GM19238 (cell line): Measurements from ENCODE around the gene SARM1.
A peak's percentile ranks its signal among the peaks of the same experiment; 100 is the strongest.

ENCODE experiments used
- DNase-seq: peaks from one replicate; pipeline ENCODE4 v3.0.0; 2011; ENCODE audit warnings: low spot score; ENCODE audit not compliant: insufficient read length

The SARM1 gene

GRCh38 chr17:28368306-28368831 lies 3.1 kb upstream of the SARM1 start:
- DNase-seq = no peak

GRCh38 chr17:28368915-28369683 lies 2.4 kb upstream of the SARM1 start:
- DNase-seq = no peak

DNA sequence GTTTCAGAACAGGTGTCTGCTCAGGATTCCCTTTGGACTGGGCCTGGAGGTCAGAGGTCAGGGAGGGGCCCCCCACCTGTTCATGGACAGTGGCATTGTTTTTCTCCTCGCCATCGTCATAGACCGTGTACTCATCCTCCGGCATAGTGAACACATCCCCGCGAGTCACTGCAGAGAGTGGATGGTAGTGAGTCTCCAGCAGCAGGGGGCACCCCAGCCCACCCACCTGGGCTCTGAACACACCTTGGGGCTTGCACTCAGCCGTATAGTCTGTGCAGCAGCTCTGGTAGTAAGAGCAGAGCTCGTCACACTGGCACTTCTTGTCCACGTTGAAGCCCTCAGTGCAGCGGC lies 1.8 kb upstream of the SARM1 start:
- DNase-seq = no peak

- DNase-seq = no peak
Measured at GRCh38 chr17:28370035-28370743, 1.3 kb upstream of the SARM1 start, which contains the start of gene VTN. TSS of gene VTN (minus strand) at chr17:28370307. CDS start at chr17:28370203, 104 bp downstream.

DNA sequence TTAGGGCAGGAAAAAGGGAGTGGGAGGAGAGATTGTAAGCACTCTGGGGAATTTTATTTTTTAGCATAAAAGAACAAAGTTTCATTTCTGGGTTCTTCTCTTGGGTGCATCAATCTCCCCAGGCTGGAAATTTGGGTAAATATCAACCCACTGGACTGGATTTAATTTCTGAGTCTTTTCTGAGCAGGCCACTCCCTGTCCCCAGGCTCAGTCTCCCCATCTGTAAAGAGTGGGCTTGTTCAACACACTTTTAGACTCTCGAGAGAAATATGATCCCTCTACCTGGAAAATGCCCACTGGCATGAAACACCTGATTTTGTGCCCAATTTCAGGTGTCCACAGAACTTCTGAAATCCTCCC lies 770 bp upstream of the SARM1 start:
- no peak for DNase-seq

GRCh38 chr17:28372203-28372944 lies 880 bp downstream of the SARM1 start:
- peak; percentile 38 for DNase-seq

DNA sequence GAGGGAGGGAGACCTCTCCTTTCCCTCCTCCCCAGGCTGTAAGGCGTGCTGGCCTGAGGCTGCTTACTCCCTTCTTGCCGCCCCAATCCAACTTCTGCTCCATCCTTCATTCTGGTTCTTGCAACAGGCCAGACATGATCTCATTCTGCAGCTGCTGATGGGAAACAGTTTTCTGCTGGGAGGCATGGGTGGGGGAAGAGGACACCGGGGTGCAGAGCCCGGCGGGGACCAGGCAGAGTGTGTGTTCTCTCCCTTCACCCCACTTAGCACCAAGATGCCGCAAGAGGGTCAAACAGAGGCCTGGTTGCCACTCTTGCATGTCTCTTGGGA lies 1.4 kb downstream of the SARM1 start:
- no peak for DNase-seq

GRCh38 chr17:28379814-28380801 lies 8.6 kb downstream of the SARM1 start:
- no peak for DNase-seq

DNA sequence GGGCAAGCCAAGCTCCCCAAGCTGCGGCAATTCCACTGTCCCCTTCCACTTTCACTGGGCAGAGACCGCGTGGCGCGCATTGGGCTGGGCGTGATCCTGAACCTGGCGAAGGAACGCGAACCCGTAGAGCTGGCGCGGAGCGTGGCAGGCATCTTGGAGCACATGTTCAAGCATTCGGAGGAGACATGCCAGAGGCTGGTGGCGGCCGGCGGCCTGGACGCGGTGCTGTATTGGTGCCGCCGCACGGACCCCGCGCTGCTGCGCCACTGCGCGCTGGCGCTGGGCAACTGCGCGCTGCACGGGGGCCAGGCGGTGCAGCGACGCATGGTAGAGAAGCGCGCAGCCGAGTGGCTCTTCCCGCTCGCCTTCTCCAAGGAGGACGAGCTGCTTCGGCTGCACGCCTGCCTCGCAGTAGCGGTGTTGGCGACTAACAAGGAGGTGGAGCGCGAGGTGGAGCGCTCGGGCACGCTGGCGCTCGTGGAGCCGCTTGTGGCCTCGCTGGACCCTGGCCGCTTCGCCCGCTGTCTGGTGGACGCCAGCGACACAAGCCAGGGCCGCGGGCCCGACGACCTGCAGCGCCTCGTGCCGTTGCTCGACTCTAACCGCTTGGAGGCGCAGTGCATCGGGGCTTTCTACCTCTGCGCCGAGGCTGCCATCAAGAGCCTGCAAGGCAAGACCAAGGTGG lies 9.8 kb downstream of the SARM1 start:
- DNase-seq = no peak

DNA sequence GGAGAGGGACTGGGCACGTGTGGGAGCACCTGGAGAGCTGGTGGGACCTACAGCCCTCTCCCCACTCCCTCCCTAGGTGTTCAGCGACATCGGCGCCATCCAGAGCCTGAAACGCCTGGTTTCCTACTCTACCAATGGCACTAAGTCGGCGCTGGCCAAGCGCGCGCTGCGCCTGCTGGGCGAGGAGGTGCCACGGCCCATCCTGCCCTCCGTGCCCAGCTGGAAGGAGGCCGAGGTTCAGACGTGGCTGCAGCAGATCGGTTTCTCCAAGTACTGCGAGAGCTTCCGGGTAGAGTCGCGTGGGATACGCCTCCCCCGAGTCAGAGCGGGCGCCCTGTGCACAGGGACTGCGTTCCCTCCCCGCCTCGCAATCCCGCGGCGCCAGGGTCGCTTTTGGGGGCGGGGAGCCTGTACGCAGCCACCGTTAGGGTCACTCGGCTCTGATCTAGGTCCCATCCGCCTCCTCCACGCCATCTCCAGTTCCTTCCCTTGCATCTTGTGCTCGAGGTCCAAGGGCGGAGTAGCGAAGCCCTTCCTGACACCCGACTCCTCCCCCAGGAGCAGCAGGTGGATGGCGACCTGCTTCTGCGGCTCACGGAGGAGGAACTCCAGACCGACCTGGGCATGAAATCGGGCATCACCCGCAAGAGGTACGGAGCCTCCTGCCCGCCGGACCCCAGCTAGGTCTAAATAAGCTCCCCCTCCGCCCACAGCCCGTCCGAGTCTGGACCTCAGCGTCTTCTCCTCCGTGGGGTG lies 13.0 kb downstream of the SARM1 start:
- DNase-seq = peak; percentile 69

GRCh38 chr17:28385037-28385400 lies 13.5 kb downstream of the SARM1 start:
- DNase-seq = no peak

DNA sequence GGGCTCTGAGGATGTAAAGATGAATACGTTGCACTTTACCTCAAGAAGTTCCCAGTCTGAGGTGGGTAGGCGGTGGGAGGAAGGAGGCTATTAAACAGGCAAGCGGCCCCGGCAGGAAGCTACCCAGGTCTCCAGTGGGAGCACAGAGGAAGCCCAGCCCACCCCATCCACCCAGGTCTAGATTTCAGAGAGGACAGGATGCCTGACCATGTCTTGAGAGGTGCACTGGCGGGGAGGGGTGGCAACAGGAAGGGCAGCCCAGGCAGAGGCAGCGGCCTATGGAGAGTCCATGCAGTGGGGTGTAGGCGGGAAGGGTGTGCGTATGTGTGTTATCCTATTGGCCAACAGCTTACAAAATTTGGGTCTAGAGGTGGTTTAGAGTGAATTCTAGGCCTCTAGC lies 13.9 kb downstream of the SARM1 start:
- DNase-seq = no peak

DNA sequence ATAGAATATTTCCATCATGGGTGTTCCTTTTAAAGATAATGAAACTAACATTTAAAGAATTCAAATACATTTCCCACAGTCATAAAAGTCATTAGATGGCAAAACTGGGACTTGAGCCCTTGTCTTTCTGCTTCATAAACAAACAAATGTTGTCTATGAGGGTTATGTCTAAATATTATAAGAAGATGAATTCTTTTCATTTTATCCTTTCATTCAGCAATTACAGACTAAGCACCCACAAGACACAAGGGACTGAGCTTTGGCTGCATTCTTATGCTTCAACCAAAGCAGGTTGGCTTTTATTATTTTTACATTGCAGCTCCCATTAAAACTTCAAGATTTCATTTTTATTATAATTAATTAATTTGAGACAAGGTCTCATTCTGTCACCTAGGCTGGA lies 14.9 kb downstream of the SARM1 start:
- no peak for DNase-seq

GRCh38 chr17:28388106-28388505 lies 16.6 kb downstream of the SARM1 start:
- no peak for DNase-seq

DNA sequence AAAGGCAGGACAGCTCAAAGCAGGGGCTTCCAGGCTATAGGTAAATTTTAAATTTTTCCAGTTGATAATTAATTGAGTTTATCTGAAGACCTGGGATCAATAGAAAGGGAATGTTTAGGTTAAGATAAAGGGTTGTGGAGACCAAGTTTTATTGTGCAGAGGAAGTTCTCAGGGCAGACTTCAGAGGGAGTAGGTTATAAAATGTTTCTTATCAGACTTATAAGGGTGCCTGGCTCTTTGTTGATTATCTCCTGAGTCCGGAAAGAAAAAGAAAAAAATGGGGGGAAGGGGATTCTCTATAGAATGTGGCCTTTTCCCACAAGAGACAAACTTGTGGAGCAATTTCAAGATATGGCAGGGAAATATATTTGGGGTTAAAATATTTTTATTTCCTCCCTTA lies 18.6 kb downstream of the SARM1 start:
- no peak for DNase-seq

- no peak for DNase-seq
Measured at GRCh38 chr17:28390563-28390962, 19.1 kb downstream of the SARM1 start.

DNA sequence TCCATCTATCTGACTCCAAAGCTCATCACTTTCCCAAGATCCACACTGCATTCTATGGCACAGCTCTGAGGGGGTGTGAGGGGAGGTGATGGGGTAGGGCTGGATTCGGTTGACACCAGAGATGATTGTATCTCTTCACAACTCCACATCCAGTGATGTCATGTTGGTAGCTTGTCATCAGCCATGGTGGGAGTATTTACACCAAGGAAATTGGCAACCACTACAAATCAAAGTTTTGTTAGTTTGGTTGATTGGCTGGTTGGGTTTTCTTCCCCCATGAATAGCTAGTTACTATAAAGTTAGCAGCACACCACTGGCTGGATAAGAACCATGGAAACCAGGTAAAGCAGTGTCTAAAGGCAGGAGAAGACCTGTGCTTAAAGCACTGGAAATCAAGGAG lies 19.5 kb downstream of the SARM1 start:
- no peak for DNase-seq

DNA sequence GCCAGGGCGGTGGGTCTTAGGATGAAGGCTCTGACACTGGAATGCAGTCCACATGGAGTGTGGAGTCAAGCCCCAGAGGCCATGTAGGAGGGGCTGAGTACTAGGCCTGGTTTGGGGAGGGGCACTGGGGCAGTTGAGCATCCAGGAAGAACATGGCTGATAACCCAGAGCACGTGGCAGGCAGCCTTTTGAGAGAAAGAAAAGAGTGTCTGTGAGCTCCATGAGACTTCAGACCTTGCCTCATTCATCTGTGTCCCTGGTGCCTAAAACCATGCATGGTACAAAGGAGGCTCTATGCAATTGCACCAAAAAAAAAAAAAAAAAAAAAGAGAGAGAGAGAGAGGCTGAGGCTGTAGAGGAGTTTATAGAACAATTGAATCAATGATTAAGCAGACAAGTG lies 19.9 kb downstream of the SARM1 start:
- no peak for DNase-seq

GRCh38 chr17:28392491-28392890 lies 21.0 kb downstream of the SARM1 start:
- no peak for DNase-seq
